HG03108 (cell line): ENCODE data around the gene RBFOX2.

Source experiments
- ATAC-seq: cut with Tn5 transposase; IDR thresholded peaks from one replicate; pipeline ENCODE4 v1.9.1; 2021; ENCODE audit warnings: moderate library complexity; ENCODE audit not compliant: unreplicated experiment

The RBFOX2 gene

DNA sequence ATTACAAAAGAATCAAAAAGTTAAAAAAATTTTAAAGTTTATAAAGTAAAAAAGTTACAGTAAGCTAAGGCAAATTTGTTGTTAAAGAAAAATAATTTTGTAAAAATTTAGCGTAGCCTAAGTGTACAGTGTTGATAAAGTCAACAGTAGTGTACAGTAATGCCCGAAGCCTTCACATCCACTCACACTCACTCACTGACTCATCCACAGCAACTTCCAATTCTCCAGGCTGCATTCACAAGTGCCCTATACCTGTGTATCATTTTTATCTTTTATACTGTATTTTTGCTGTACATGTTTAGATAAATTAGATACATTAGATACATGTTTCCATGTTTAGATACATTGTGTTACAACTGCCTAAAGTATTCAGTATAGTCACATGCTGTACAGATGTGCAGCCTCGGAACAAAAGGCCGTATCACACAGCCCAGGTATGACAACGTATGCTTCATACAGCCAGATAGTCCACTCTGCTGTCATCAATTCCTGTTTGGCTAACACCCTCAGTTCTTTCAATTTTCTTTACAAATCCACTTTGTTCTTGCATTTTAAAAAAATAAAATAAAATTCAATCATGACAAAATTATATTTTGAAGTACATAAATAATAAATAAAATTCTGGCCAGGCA is 80.7 kb downstream of the RBFOX2 start:
- no peak for ATAC-seq

DNA sequence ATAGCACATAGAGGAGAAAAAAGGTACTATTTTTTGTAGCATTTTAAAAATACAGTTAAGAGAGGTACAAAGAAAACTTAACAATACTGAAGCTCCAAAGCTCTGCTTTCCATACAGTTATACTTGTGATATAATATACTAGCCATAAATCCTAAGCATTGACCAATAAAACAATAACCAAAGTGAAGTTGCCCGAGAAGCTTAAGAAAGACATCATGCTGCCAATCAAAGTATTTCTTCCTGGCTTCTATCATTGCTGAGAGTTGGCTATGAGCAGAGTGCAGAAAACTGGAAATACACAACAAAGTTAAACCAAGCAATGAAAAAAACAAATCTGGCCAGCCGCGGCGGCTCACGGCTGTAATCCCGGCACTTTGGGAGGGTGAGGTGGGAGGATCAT is 84.2 kb downstream of the RBFOX2 start:
- ATAC-seq = no peak

DNA sequence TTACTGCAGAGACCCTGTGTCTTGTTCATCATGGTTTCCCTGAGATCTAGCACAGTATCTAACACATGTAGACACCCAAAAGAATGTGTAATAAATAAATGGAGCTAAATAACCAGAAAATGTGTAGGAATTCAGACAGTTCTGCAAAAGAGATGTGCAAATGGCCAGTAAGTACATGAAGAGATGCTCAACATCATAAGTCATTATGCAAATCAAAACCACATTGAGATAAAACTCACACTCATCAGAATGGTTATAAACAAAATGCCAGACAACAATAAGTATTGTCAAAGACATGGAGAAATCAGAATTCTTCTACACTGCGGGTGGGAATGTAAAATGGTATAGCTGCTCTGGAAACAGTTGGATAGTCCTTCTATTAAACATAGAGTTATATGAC is 88.5 kb downstream of the RBFOX2 start:
- no peak for ATAC-seq

GRCh38 chr22:35938226-35938625 is 90.4 kb downstream of the RBFOX2 start:
- no peak for ATAC-seq

GRCh38 chr22:35930933-35931332 is 97.7 kb downstream of the RBFOX2 start:
- ATAC-seq = no peak

DNA sequence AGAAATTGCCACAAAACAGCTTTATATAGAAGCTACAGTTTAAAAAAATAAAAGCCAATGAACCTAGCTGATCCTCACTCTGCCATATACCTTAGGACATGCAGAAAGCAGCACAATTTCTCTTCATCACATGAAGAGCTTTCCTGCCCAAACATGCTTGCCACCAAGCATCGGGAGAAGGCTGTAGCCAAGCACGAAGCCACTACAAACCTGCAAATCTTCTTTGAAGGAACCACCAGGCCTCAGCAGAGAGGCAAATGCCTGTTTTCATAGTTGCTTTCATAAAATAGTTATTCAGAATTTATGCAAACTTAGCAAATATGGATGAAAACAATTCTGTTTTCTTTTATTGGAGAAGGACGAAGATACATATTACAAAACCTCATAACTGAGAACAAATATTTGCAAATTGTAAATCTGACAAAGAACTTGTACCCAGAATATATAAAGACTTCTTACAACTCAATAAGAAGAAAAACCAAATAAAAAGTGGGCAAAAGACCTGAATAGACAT is 100.3 kb downstream of the RBFOX2 start:
- no peak for ATAC-seq

DNA sequence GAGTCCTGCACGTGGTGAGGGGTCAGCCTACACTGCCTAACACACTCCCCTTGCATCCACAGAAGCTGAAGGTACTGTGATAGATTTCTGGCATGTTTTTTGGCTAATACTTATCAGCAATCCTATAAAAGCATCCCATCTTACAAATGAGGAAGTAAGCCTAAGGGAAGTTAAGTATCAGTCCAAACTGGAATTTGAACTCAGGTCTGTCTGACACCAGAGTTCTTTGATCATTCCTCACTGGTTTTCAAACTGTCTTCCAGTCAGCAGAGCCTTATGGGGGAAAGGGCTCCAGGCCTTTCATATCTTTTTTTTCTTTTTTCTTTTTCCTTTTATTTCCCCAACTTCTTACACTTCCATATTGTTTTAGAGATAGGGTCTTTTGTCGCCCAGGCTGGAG is 105.6 kb downstream of the RBFOX2 start:
- no peak for ATAC-seq

GRCh38 chr22:35921777-35922176 is 106.8 kb downstream of the RBFOX2 start:
- ATAC-seq = no peak

DNA sequence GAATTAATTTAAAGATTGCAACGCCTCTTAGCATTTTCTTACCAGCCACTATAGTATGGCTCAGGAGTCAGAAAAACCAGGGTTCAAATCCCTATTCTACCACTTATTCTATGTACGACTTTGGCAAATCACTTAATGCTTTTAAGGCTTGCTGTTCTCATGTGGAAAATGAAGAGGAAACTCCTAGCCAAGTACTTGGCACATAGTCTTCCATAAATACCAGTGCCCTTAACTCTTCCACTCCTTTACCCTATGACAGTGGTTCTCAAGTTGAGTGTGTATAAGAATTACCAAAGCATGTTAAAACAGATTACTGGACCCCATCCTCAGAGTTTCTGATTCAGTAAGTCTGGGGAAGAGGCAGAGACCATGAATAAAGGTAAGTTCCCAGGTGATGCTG is 107.6 kb downstream of the RBFOX2 start:
- no peak for ATAC-seq

GRCh38 chr22:35919002-35919542 is 109.6 kb downstream of the RBFOX2 start:
- ATAC-seq = no peak

- ATAC-seq = no peak
Observed at GRCh38 chr22:35918456-35918855, 110.2 kb downstream of the RBFOX2 start.

GRCh38 chr22:35917651-35918050 is 111.0 kb downstream of the RBFOX2 start:
- ATAC-seq = no peak

- ATAC-seq = no peak
Observed at GRCh38 chr22:35915477-35916013, 113.1 kb downstream of the RBFOX2 start.

GRCh38 chr22:35914665-35915476 is 113.8 kb downstream of the RBFOX2 start:
- ATAC-seq = no peak

- no peak for ATAC-seq
Observed at GRCh38 chr22:35914357-35914664, 114.3 kb downstream of the RBFOX2 start.

- ATAC-seq = no peak
Observed at GRCh38 chr22:35913925-35914324, 114.7 kb downstream of the RBFOX2 start.

DNA sequence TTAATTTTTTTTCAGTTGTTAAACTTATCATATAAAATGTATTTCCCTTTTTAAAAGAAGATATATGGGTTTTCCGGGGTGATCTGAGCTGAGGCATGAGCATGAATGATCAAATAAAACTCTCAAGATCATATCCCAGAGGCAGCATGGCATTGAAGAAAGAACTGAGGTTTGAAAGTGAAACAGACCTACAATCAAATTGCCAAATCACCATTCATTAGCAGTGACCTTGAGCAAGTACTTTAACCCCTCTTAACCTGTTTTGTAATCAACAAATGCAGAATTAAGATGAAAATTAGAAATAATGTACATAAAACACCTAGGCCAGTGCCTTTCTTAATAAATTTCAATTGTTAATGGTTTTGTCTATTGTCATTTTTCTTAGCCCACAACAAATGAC is 116.0 kb downstream of the RBFOX2 start:
- no peak for ATAC-seq

GRCh38 chr22:35911877-35912276 is 116.7 kb downstream of the RBFOX2 start:
- no peak for ATAC-seq

GRCh38 chr22:35910926-35911325 is 117.7 kb downstream of the RBFOX2 start:
- no peak for ATAC-seq

DNA sequence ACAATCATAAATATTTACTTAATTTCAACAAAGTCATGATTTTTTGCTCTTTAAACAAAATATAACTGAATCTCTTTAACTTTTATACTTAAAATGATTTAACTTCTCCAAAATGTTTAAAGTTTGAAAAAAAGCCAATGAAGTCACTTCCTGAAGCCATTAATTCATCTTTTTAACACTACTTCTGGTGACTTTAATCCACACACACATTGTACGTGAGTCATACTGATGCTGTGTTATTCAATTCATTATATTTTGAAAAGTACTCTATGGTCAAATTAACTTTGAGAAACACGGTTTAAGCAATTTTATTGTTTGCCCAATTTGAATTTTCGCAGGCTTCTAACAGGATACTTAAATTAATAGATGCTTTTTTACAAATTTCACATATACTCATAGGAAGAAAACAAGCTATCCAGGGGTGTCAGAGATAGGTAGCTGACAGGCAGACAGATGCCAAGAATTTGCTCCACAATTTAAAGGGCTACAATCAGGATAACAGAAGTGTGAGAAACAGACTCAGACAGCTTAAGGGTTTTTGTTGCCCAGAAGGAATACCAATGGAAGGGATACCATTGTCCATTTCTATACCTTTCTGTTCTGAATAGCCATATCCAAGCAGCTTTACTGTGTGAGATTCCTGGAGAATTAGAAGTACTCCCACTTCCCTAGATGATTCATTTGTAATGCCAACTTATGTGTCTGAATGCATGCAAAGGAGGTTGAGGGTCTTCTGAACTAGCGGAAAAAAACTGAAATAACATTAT is 118.4 kb downstream of the RBFOX2 start:
- no peak for ATAC-seq

DNA sequence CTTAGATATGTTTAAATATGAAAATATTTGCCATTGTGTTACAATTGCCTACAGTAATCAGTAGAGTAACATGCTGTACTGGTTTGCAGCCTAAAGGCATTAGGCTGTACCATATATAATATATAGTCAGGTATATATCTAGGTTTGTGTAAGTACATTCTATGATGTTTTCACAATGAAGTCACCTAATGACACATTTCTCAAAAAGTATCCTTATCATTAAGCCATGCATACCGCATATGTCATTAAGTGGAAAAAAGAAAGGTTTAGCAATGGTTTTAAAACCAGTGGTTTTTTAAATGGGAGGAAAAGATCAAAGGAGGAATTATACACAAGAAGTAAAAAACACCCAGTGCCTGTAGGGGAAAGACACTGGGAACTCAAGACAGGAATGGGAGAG is 122.7 kb downstream of the RBFOX2 start:
- no peak for ATAC-seq
